Activated naive CD4-positive, alpha-beta T cell treated with anti-CD3 and anti-CD28 coated beads, Interleukin-2, amount 50 U/mL, for 72 hours (primary cell): ENCODE measurements around the gene TDRKH. TPM values are rescaled to one million over a fixed set of nuclear protein-coding genes. Genes with fewer than 3 reads are reported as not detected.
"Not testable (repeated sequence)": the region's sequence is repeated elsewhere in the genome, so short reads cannot be mapped to it uniquely, and the experiment has no call there.

ENCODE experiments used
- ATAC-seq, 2 donors: fragments of 150-1000 bp; cut with Tn5 transposase; 2 replicates each; pipeline ENCODE4 v1.10.0; 2021; ENCODE audit warnings: mild to moderate bottlenecking in 2 of 2, moderate library complexity in 2 of 2
- DNase-seq, 2 donors: peaks; one replicate each; pipeline ENCODE4 v3.0.0; 2021 to 2022; ENCODE audit warnings: low spot score in 2 of 2
- H3K27ac Mint-ChIP-seq, 2 donors: one replicate each; pipeline ENCODE4 v1.8.0; 2022; ENCODE audit warnings: mild to moderate bottlenecking in 2 of 2, mixed read lengths in 2 of 2
- H3K36me3 Mint-ChIP-seq, 2 donors: one replicate each; pipeline ENCODE4 v1.8.0; 2022; ENCODE audit warnings: mixed read lengths in 2 of 2
- H3K9me3 Mint-ChIP-seq, 2 donors: one replicate each; pipeline ENCODE4 v1.8.0; 2022; ENCODE audit warnings: mixed read lengths in 2 of 2
- total RNA-seq, 2 donors: library from RNA; stranded (reverse); gene quantifications; one replicate each; pipeline ENCODE4 v1.2.3, GENCODE V29; 2022

The TDRKH gene
- total RNA-seq, 2 donors from 2014 or later: 25.1 to 30.7 TPM

GRCh38 chr1:151760597-151761385 is 29.5 kb downstream of the TDRKH start:
- peak overlapping the region; percentile 82 to 99 for H3K27ac Mint-ChIP-seq
- DNase-seq: no peak
- H3K9me3 Mint-ChIP-seq: no peaks in the 10 kb centered on the region
- ATAC-seq: no peak
- H3K36me3 Mint-ChIP-seq: peaks cover 28 to 31% of the 10 kb centered on the region in 2 donors

- DNase-seq: no peak
- Mint-ChIP-seq H3K27ac (no peak overlapping the region), H3K36me3 (peaks cover 27 to 31% of the 10 kb centered on the region in 2 donors), H3K9me3 (no peaks in the 10 kb centered on the region)
- no peak for ATAC-seq
These were observed 31.1 kb downstream of the TDRKH start for GRCh38 chr1:151759241-151759640.

- ATAC-seq: peak; percentile 83 to 92
- Mint-ChIP-seq H3K27ac (peak overlapping the region; percentile 19 to 26), H3K36me3 (peaks cover 9 to 10% of the 10 kb centered on the region in 2 donors), H3K9me3 (no peaks in the 10 kb centered on the region)
- DNase-seq: no peak
These were observed 34.0 kb downstream of the TDRKH start for GRCh38 chr1:151756291-151756690.

GRCh38 chr1:151741516-151741915 is 48.8 kb downstream of the TDRKH start:
- ATAC-seq (no peak), DNase-seq (no peak)
- peaks cover 5 to 6% of the 10 kb centered on the region in 2 donors for H3K9me3 Mint-ChIP-seq
- H3K27ac Mint-ChIP-seq: no peak overlapping the region
- peaks cover 0 to 16% of the 10 kb centered on the region in 2 donors for H3K36me3 Mint-ChIP-seq

GRCh38 chr1:151739590-151740355 is 50.5 kb downstream of the TDRKH start:
- H3K36me3 Mint-ChIP-seq: peaks cover 0 to 17% of the 10 kb centered on the region in 2 donors
- ATAC-seq (no peak), DNase-seq (no peak)
- H3K27ac Mint-ChIP-seq: no peak overlapping the region
- H3K9me3 Mint-ChIP-seq: peaks cover 6 to 7% of the 10 kb centered on the region in 2 donors

- Mint-ChIP-seq H3K9me3 (peaks cover 6 to 7% of the 10 kb centered on the region in 2 donors), H3K27ac (no peak overlapping the region), H3K36me3 (peaks cover 0 to 17% of the 10 kb centered on the region in 2 donors)
- DNase-seq: no peak
- no peak for ATAC-seq
These were observed 52.8 kb downstream of the TDRKH start for GRCh38 chr1:151737479-151737878.

GRCh38 chr1:151737026-151737425 is 53.3 kb downstream of the TDRKH start:
- ATAC-seq: no peak
- Mint-ChIP-seq H3K9me3 (peaks cover 6 to 7% of the 10 kb centered on the region in 2 donors), H3K36me3 (peaks cover 0 to 17% of the 10 kb centered on the region in 2 donors), H3K27ac (no peak overlapping the region)
- DNase-seq: no peak

DNA sequence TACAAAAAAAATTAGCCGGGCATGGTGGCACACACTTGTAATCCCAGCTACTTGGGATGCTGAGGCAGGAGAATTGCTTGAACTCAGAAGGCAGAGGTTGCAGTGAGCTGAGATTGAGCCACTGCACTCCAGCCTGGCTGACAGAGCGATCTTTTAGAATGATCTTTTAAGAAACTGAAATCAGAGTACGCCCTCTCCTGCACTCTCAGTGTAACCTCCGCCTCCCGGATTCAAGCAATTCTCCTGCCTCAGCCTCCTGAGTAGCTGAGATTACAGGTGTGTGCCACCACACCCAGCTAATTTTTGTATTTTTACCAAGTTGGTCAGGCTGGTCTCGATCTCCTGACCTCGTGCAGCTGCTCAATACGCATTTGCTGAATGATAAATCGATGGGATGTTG is 56.3 kb downstream of the TDRKH start:
- H3K9me3 Mint-ChIP-seq, ATAC-seq, H3K27ac Mint-ChIP-seq, DNase-seq: not testable (repeated sequence)
- peaks cover 0 to 17% of the 10 kb centered on the region in 2 donors for H3K36me3 Mint-ChIP-seq

GRCh38 chr1:151733126-151733525 is 57.2 kb downstream of the TDRKH start:
- peaks cover 6 to 7% of the 10 kb centered on the region in 2 donors for H3K9me3 Mint-ChIP-seq
- DNase-seq (no peak), ATAC-seq (no peak)
- peaks cover 0 to 15% of the 10 kb centered on the region in 2 donors for H3K36me3 Mint-ChIP-seq
- H3K27ac Mint-ChIP-seq: no peak overlapping the region

DNA sequence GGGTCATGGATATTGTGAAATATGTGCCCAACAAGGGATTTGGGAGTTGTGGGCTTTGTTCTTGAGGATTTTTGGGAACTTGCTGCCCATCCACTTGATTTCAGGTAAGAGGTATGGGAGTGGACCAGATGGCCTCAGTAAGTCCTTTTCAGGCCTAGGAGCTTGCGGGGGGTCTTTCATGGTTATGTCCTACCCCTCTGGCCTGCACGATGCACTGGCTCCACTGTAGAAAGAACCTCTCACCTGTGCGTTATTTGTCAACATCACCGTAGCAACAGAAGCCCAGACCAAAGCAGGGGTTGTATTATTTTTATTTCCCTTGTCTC is 60.4 kb downstream of the TDRKH start:
- DNase-seq: no peak
- ATAC-seq: no peak
- Mint-ChIP-seq H3K27ac (no peak overlapping the region), H3K9me3 (no peaks in the 10 kb centered on the region), H3K36me3 (no peaks in the 10 kb centered on the region)

DNA sequence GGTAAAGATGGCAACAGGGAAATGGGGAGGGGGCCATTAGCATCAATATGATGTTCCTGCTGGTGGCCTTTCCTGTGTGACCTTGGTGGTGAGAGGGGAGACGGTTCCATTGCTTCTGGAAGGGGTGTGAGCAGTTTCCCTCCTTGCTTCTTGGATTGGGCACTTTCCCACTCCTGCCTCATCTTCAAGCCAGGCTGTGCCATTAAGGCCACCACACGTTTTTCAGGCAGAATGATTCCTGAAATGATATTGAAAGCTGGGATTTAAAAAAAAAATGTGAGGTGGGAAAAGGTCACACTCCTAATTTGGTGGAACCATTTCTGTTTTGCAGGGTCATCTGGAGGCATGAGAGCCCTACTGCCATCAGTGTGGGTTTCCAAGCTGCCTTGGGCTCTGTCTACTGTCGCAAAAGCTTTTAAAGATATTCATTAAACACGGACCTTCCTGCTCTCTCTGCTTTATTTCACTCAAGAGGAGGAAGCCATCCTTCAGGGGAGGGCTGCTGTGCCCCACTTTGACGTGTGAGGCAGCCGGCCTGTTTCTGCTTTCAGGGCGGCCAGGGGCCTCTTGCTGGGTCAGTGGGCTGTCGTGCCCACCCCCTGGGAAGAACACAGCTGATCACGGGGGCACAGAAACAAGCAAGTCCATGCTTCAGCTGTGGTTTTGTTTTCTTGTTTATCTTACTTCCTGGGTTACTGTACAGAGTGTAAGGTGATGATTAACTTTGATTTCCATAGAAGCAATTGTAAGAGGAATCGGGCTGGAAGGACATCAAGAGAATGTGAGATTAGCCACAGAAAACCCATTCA is 60.9 kb downstream of the TDRKH start:
- ATAC-seq: no peak
- Mint-ChIP-seq H3K9me3 (no peaks in the 10 kb centered on the region), H3K36me3 (no peaks in the 10 kb centered on the region), H3K27ac (no peak overlapping the region)
- DNase-seq: no peak

- Mint-ChIP-seq H3K27ac (no peak overlapping the region), H3K9me3 (no peaks in the 10 kb centered on the region), H3K36me3 (no peaks in the 10 kb centered on the region)
- no peak for ATAC-seq
- DNase-seq: no peak
These were observed 61.9 kb downstream of the TDRKH start for GRCh38 chr1:151728151-151729054.

- Mint-ChIP-seq H3K9me3 (no peaks in the 10 kb centered on the region), H3K27ac (no peak overlapping the region), H3K36me3 (no peaks in the 10 kb centered on the region)
- DNase-seq (no peak), ATAC-seq (no peak)
These were observed 66.5 kb downstream of the TDRKH start for GRCh38 chr1:151723726-151724370.
